ENCODE measurements around the gene RRBP1.

The RRBP1 gene

GRCh38 chr20:17619351-17620093, 62.5 kb downstream of the RRBP1 start:
- H3K4me1 ChIP-seq (ENCODE audit: low read length) = no peaks in the 10 kb centered on the region
- peaks cover 25% of the 10 kb centered on the region for H3K36me3 ChIP-seq (replicated peaks; ENCODE audit: insufficient read depth, low read length)
- H3K27ac ChIP-seq (ENCODE audit: low read length) = no peak overlapping the region
- peaks cover 18% of the 10 kb centered on the region for H3K79me2 ChIP-seq (ENCODE audit: low read length)
- no peaks in the 10 kb centered on the region for H3K9me3 ChIP-seq (replicated peaks; ENCODE audit: insufficient read depth, low read length)
- no peak overlapping the region for H2AFZ ChIP-seq (ENCODE audit: low read length)
- H4K20me1 ChIP-seq (ENCODE audit: insufficient read depth, low read length) = peaks cover 5% of the 10 kb centered on the region
- H3K4me3 ChIP-seq (ENCODE audit: low read length) = no peak overlapping the region
- TF ChIP-seq EZH2 (optimal IDR thresholded peaks at IDR 0.05; ENCODE audit: low read depth, low read length) (no peak), CTCF (IDR thresholded peaks at IDR 0.05; ENCODE audit: low read length) (no peak), EZH2phosphoT487 (IDR thresholded peaks at IDR 0.05; ENCODE audit: low read length) (no peak)
- no peak overlapping the region for H3K4me2 ChIP-seq (ENCODE audit: low read depth, low read length)
- no peaks in the 10 kb centered on the region for H3K9me2 ChIP-seq (replicated peaks; ENCODE audit: insufficient read depth, low read length)
- no peaks in the 10 kb centered on the region for H3K27me3 ChIP-seq (replicated peaks; ENCODE audit: insufficient read depth, low read length)
- H3K9ac ChIP-seq (ENCODE audit: low read length) = no peak overlapping the region
- DNase-seq = no peak
- H3F3A ChIP-seq (ENCODE audit: insufficient read depth, low read length) = peaks cover 20% of the 10 kb centered on the region

- H3K9me3 ChIP-seq (replicated peaks; ENCODE audit: insufficient read depth, low read length) = no peaks in the 10 kb centered on the region
- H3K27ac ChIP-seq (ENCODE audit: low read length) = no peak overlapping the region
- H3K36me3 ChIP-seq (replicated peaks; ENCODE audit: insufficient read depth, low read length) = peaks cover 25% of the 10 kb centered on the region
- H3K4me2 ChIP-seq (ENCODE audit: low read depth, low read length) = no peak overlapping the region
- DNase-seq = no peak
- H3K4me3 ChIP-seq (ENCODE audit: low read length) = no peak overlapping the region
- TF ChIP-seq CTCF (IDR thresholded peaks at IDR 0.05; ENCODE audit: low read length) (no peak), EZH2phosphoT487 (IDR thresholded peaks at IDR 0.05; ENCODE audit: low read length) (no peak), EZH2 (optimal IDR thresholded peaks at IDR 0.05; ENCODE audit: low read depth, low read length) (no peak)
- peaks cover 13% of the 10 kb centered on the region for H3K79me2 ChIP-seq (ENCODE audit: low read length)
- no peaks in the 10 kb centered on the region for H3K4me1 ChIP-seq (ENCODE audit: low read length)
- H3K9me2 ChIP-seq (replicated peaks; ENCODE audit: insufficient read depth, low read length) = no peaks in the 10 kb centered on the region
- no peak overlapping the region for H3K9ac ChIP-seq (ENCODE audit: low read length)
- H2AFZ ChIP-seq (ENCODE audit: low read length) = no peak overlapping the region
- no peaks in the 10 kb centered on the region for H3K27me3 ChIP-seq (replicated peaks; ENCODE audit: insufficient read depth, low read length)
- H3F3A ChIP-seq (ENCODE audit: insufficient read depth, low read length) = peaks cover 22% of the 10 kb centered on the region
- peaks cover 5% of the 10 kb centered on the region for H4K20me1 ChIP-seq (ENCODE audit: insufficient read depth, low read length)
Measured at GRCh38 chr20:17618673-17619013, 63.4 kb downstream of the RRBP1 start.

DNA sequence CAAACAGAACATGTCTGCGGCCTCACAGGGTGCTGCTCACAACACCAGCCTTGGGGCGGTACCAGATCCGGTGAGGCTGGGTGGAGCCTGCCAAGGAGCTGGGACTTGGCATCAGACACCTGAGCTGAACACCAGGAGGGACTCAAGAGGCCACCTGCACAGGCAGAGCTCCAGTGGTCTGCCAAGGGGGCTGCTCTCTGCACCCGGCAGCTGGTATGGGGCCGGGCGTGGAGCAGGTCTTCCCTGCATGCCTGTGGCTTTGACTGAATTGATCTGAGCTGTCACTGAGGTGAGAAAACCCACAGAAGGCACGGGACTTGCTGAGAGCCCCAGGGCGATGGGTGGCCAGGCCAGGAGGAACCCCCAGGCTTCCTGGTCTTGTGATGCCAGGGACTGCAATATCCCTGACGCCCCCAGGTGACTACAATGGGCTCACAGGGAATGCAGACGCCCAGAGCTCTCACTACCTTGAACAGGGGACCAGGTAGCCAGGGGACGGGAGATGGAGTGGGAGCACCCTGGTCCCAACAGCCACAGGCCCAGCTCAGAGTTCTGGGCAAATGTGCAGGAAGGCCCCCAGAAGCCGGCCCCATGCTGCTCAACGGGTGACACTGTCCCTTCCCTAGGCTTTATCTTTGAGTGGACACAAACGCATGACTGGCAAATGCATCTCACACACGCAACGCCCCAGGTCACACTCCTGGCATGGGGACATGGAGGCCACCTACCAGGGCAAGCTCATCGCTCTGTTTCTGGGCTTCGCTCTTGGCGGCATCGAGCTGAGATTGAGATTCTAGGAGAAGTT, 64.0 kb downstream of the RRBP1 start:
- Histone ChIP-seq H3K79me2 (ENCODE audit: low read length) (peaks cover 13% of the 10 kb centered on the region), H4K20me1 (ENCODE audit: insufficient read depth, low read length) (peaks cover 5% of the 10 kb centered on the region), H3K4me2 (ENCODE audit: low read depth, low read length) (no peak overlapping the region), H3K9me2 (replicated peaks; ENCODE audit: insufficient read depth, low read length) (no peaks in the 10 kb centered on the region), H3K4me3 (ENCODE audit: low read length) (no peak overlapping the region), H2AFZ (ENCODE audit: low read length) (no peak overlapping the region), H3F3A (ENCODE audit: insufficient read depth, low read length) (peaks cover 22% of the 10 kb centered on the region), H3K9ac (ENCODE audit: low read length) (no peak overlapping the region), H3K36me3 (replicated peaks; ENCODE audit: insufficient read depth, low read length) (peaks cover 22% of the 10 kb centered on the region), H3K27ac (ENCODE audit: low read length) (no peak overlapping the region), H3K9me3 (replicated peaks; ENCODE audit: insufficient read depth, low read length) (no peaks in the 10 kb centered on the region), H3K4me1 (ENCODE audit: low read length) (no peaks in the 10 kb centered on the region), H3K27me3 (replicated peaks; ENCODE audit: insufficient read depth, low read length) (no peaks in the 10 kb centered on the region)
- no peak for DNase-seq
- TF ChIP-seq EZH2phosphoT487 (IDR thresholded peaks at IDR 0.05; ENCODE audit: low read length) = no peak
- TF ChIP-seq CTCF (IDR thresholded peaks at IDR 0.05; ENCODE audit: low read length) = no peak
- no peak for TF ChIP-seq EZH2 (optimal IDR thresholded peaks at IDR 0.05; ENCODE audit: low read depth, low read length)
